Tibial nerve (tissue), 4 donors: Measurements from ENCODE around the gene ZNF385D. TPM values are rescaled to one million over a fixed set of nuclear protein-coding genes. Genes with fewer than 3 reads are reported as not detected.

Experiments
- DNase-seq, 2 donors: peaks; one replicate each; pipeline ENCODE4 v3.0.0-alpha.2; 2019; ENCODE audit warnings: low spot score in 2 of 2
- H3K27ac ChIP-seq, 4 donors: fragments of 200-600 bp; sonication (generic) in 3 of 4; one replicate each; pipeline ENCODE4 v1.5.1; 2017 to 2019; ENCODE audit warnings: mild to moderate bottlenecking in 1 of 4
- H3K27me3 ChIP-seq, 2 donors: fragments of 200-600 bp; sonication (generic) in 1 of 2; one replicate each; pipeline versions ENCODE4 v1.5.1 to v1.6.0; 2017 to 2019
- H3K36me3 ChIP-seq, 3 donors: fragments of 200-600 bp; sonication (generic); one replicate each; pipeline ENCODE4 v1.5.1; 2018 to 2019
- H3K4me1 ChIP-seq, 4 donors: fragments of 200-600 bp; sonication (generic) in 3 of 4; one replicate each; pipeline ENCODE4 v1.5.1; 2017 to 2019
- H3K4me3 ChIP-seq, 4 donors: fragments of 200-600 bp; sonication (generic) in 3 of 4; one replicate each; pipeline ENCODE4 v1.5.1; 2017 to 2019; ENCODE audit warnings: mild to moderate bottlenecking in 1 of 4, moderate library complexity in 1 of 4
- H3K9me3 ChIP-seq, 4 donors: fragments of 200-600 bp; sonication (generic) in 3 of 4; one replicate each; pipeline ENCODE4 v1.5.1; 2017 to 2019
- CTCF ChIP-seq, 5 experiments: fragments of 200-600 bp in 3 of 5; fragments of 450-650 bp in 2 of 5; sonication (generic) in 3 of 5; IDR thresholded peaks; one replicate each; pipeline ENCODE4 v1.5.1; 2016 to 2019; ENCODE audit warnings: antibody characterized with exemption in 5 of 5, mild to moderate bottlenecking in 3 of 5, moderate library complexity in 2 of 5
- EP300 ChIP-seq, 2 donors: sonication (generic); formaldehyde crosslinking; IDR thresholded peaks; one replicate each; pipeline ENCODE4 v1.6.1; 2017; ENCODE audit warnings: antibody characterized with exemption in 2 of 2, mild to moderate bottlenecking in 1 of 2
- POLR2A ChIP-seq, 2 donors: fragments of 450-650 bp; IDR thresholded peaks; one replicate each; pipeline ENCODE4 v1.6.1; 2017; ENCODE audit warnings: antibody characterized with exemption in 2 of 2, mild to moderate bottlenecking in 2 of 2, moderate library complexity in 2 of 2
- WGBS, 2 donors: methylation state at CpG; one replicate each; pipeline ENCODE4 v1.1.5; 2018; 5-methylcytosine and 5-hydroxymethylcytosine counted together
- total RNA-seq, 4 donors: library from RNA; depleted of rRNA; stranded (reverse); fragments of >200 nt; gene quantifications; one replicate each; pipeline ENCODE4 v1.1.0, GENCODE V29; 2016

ZNF385D gene
- total RNA-seq, 4 donors from 2014 or later, result 2.7 to 9.0 (median 4.4) TPM

GRCh38 chr3:21729331-21729730 is 21.7 kb downstream of the ZNF385D start:
- Histone ChIP-seq H3K27ac (no peak overlapping the region), H3K4me1 (no peaks in the 10 kb centered on the region)

GRCh38 chr3:21722768-21723167 is 28.2 kb downstream of the ZNF385D start:
- DNase-seq, result no peak
- 86 to 90% methylated on average over 3 of the region's 3 CpGs for WGBS, 2 donors
- TF ChIP-seq EP300 (IDR thresholded peaks at IDR 0.05), result no peak
- TF ChIP-seq CTCF (IDR thresholded peaks at IDR 0.05), result no peak
- no peak for TF ChIP-seq POLR2A (IDR thresholded peaks at IDR 0.05)
- H3K9me3 ChIP-seq, result peaks cover 0 to 8% (median 2%) of the 10 kb centered on the region in 4 donors
- H3K4me1 ChIP-seq, result no peaks in the 10 kb centered on the region
- no peaks in the 10 kb centered on the region for H3K36me3 ChIP-seq
- no peak overlapping the region for H3K4me3 ChIP-seq
- no peak overlapping the region for H3K27ac ChIP-seq
- H3K27me3 ChIP-seq, result no peaks in the 10 kb centered on the region

More at GRCh38 chr3:21729331-21729730, 21.7 kb downstream of the ZNF385D start:
- no peak overlapping the region for H3K4me3 ChIP-seq
- no peaks in the 10 kb centered on the region for H3K27me3 ChIP-seq
- TF ChIP-seq POLR2A (IDR thresholded peaks at IDR 0.05) (no peak), EP300 (IDR thresholded peaks at IDR 0.05) (no peak), CTCF (IDR thresholded peaks at IDR 0.05) (no peak)
- H3K36me3 ChIP-seq, result no peaks in the 10 kb centered on the region
- DNase-seq, result no peak
- H3K9me3 ChIP-seq, result peaks cover 0 to 8% (median 2%) of the 10 kb centered on the region in 4 donors
- 54 to 69% methylated on average over 1 of the region's 1 CpG for WGBS, 2 donors

- TF ChIP-seq CTCF (IDR thresholded peaks at IDR 0.05), result no peak
- TF ChIP-seq EP300 (IDR thresholded peaks at IDR 0.05), result no peak
- no peak for TF ChIP-seq POLR2A (IDR thresholded peaks at IDR 0.05)
- 88 to 94% methylated on average over 4 of the region's 4 CpGs for WGBS, 2 donors
- Histone ChIP-seq H3K4me3 (no peak overlapping the region), H3K9me3 (peaks cover 0 to 7% (median 2%) of the 10 kb centered on the region in 4 donors), H3K4me1 (no peaks in the 10 kb centered on the region), H3K36me3 (no peaks in the 10 kb centered on the region), H3K27me3 (no peaks in the 10 kb centered on the region), H3K27ac (no peak overlapping the region)
- no peak for DNase-seq
Observed at GRCh38 chr3:21722301-21722700, 28.7 kb downstream of the ZNF385D start.

- TF ChIP-seq POLR2A (IDR thresholded peaks at IDR 0.05) (no peak), EP300 (IDR thresholded peaks at IDR 0.05) (no peak), CTCF (IDR thresholded peaks at IDR 0.05) (no peak)
Observed at GRCh38 chr3:21718943-21719591, 31.9 kb downstream of the ZNF385D start.

GRCh38 chr3:21718161-21718765 is 32.7 kb downstream of the ZNF385D start:
- TF ChIP-seq EP300 (IDR thresholded peaks at IDR 0.05), result no peak
- TF ChIP-seq CTCF (IDR thresholded peaks at IDR 0.05), result no peak
- TF ChIP-seq POLR2A (IDR thresholded peaks at IDR 0.05), result no peak
- peaks cover 0 to 5% (median 0%) of the 10 kb centered on the region in 4 donors for H3K9me3 ChIP-seq
- no peaks in the 10 kb centered on the region for H3K27me3 ChIP-seq
- DNase-seq, result no peak
- no peaks in the 10 kb centered on the region for H3K36me3 ChIP-seq
- 92 to 93% methylated on average over 3 of the region's 3 CpGs for WGBS, 2 donors
- H3K4me1 ChIP-seq, result no peaks in the 10 kb centered on the region
- no peak overlapping the region for H3K4me3 ChIP-seq
- H3K27ac ChIP-seq, result no peak overlapping the region

More at GRCh38 chr3:21718943-21719591, 31.9 kb downstream of the ZNF385D start:
- H3K27me3 ChIP-seq, result no peaks in the 10 kb centered on the region
- H3K9me3 ChIP-seq, result peaks cover 0 to 5% (median 0%) of the 10 kb centered on the region in 4 donors
- no peak for DNase-seq
- H3K27ac ChIP-seq, result no peak overlapping the region
- H3K36me3 ChIP-seq, result no peaks in the 10 kb centered on the region
- 88 to 89% methylated on average over 6 of the region's 6 CpGs for WGBS, 2 donors
- H3K4me1 ChIP-seq, result no peaks in the 10 kb centered on the region
- no peak overlapping the region for H3K4me3 ChIP-seq
